GM18499 (cell line): ENCODE measurements around the gene PRKAB2.
"Not testable (repeated sequence)": the region's sequence is repeated elsewhere in the genome, so short reads cannot be mapped to it uniquely, and the experiment has no call there.

Experiments
- ATAC-seq: cut with Tn5 transposase; IDR thresholded peaks from one replicate; pipeline ENCODE4 v1.9.1; 2021; ENCODE audit warnings: moderate number of reproducible peaks; ENCODE audit not compliant: insufficient read depth, unreplicated experiment

PRKAB2 gene

GRCh38 chr1:147111381-147112130 is 60.7 kb downstream of the PRKAB2 start:
- no peak for ATAC-seq

GRCh38 chr1:147110872-147111271 is 61.4 kb downstream of the PRKAB2 start:
- no peak for ATAC-seq

- ATAC-seq, result no peak
Measured at GRCh38 chr1:147110434-147110833, 61.8 kb downstream of the PRKAB2 start.

GRCh38 chr1:147109762-147110161 is 62.5 kb downstream of the PRKAB2 start:
- ATAC-seq, result no peak

GRCh38 chr1:147109041-147109440 is 63.2 kb downstream of the PRKAB2 start:
- no peak for ATAC-seq

GRCh38 chr1:147106407-147106881 is 65.8 kb downstream of the PRKAB2 start:
- not testable (repeated sequence) for ATAC-seq

- ATAC-seq, result no peak
Measured at GRCh38 chr1:147105909-147106308, 66.4 kb downstream of the PRKAB2 start.
